ENCODE data around the gene LMF2.
"Not testable (repeated sequence)": the region's sequence is repeated elsewhere in the genome, so short reads cannot be mapped to it uniquely, and the experiment has no call there.

LMF2 gene

GRCh38 chr22:50522806-50523438, 15.4 kb upstream of the LMF2 start:
- no peak for DNase-seq

- DNase-seq = no peak
Observed at GRCh38 chr22:50522208-50522805, 14.8 kb upstream of the LMF2 start.

GRCh38 chr22:50521710-50522109, 14.2 kb upstream of the LMF2 start:
- no peak for DNase-seq

GRCh38 chr22:50520826-50521453, 13.4 kb upstream of the LMF2 start:
- no peak for DNase-seq

- DNase-seq = not testable (repeated sequence)
Observed at GRCh38 chr22:50520184-50520583, 12.7 kb upstream of the LMF2 start.

- no peak for DNase-seq
Observed at GRCh38 chr22:50519151-50519550, 11.6 kb upstream of the LMF2 start.

- no peak for DNase-seq
Observed at GRCh38 chr22:50518606-50519005, 11.1 kb upstream of the LMF2 start.

- no peak for DNase-seq
Observed at GRCh38 chr22:50517495-50518260, 10.2 kb upstream of the LMF2 start.

GRCh38 chr22:50516891-50517290, 9.4 kb upstream of the LMF2 start:
- DNase-seq = no peak

GRCh38 chr22:50516068-50516467, 8.6 kb upstream of the LMF2 start:
- no peak for DNase-seq

GRCh38 chr22:50513175-50513574, 5.7 kb upstream of the LMF2 start:
- no peak for DNase-seq

- DNase-seq = no peak
Observed at GRCh38 chr22:50508897-50509296, 1.4 kb upstream of the LMF2 start.

- DNase-seq = peak; percentile 91 to 98
Observed at GRCh38 chr22:50507991-50508884, 736 bp upstream of the LMF2 start, which contains the start of gene NCAPH2. TSS of gene NCAPH2 (plus strand) at chr22:50508224. CDS start at chr22:50508338, 114 bp downstream.

- no peak for DNase-seq
Observed at GRCh38 chr22:50506611-50507420, 686 bp downstream of the LMF2 start.

GRCh38 chr22:50505776-50506610, 1.5 kb downstream of the LMF2 start:
- DNase-seq = no peak

- DNase-seq = no peak
Observed at GRCh38 chr22:50505276-50505775, 2.2 kb downstream of the LMF2 start.

GRCh38 chr22:50504369-50505211, 2.9 kb downstream of the LMF2 start:
- no peak for DNase-seq

GRCh38 chr22:50503475-50504145, 3.9 kb downstream of the LMF2 start:
- DNase-seq = no peak

Data from NCI-H446 (cell line).